SKM-1 treated with dmso at 0.1 percent for 144 hours (cell line): Measurements from ENCODE around the gene ELOVL6.
"Not testable (repeated sequence)": the region's sequence is repeated elsewhere in the genome, so short reads cannot be mapped to it uniquely, and the experiment has no call there.

Experiments used
- DNase-seq: peaks from one replicate; lab custom pipeline; 2025; ENCODE audit not compliant: unreplicated experiment; lab: John Stamatoyannopoulos, UW

ELOVL6 gene

GRCh38 chr4:110163327-110164069 is 34.9 kb downstream of the ELOVL6 start:
- DNase-seq: no peak

- DNase-seq: no peak
These were observed 37.8 kb downstream of the ELOVL6 start for GRCh38 chr4:110160618-110161017.

GRCh38 chr4:110159541-110159940 is 38.9 kb downstream of the ELOVL6 start:
- no peak for DNase-seq

- no peak for DNase-seq
These were observed 40.8 kb downstream of the ELOVL6 start for GRCh38 chr4:110157580-110157979.

GRCh38 chr4:110157166-110157565 is 41.2 kb downstream of the ELOVL6 start:
- not testable (repeated sequence) for DNase-seq

- DNase-seq: no peak
These were observed 42.0 kb downstream of the ELOVL6 start for GRCh38 chr4:110156442-110156841.

GRCh38 chr4:110155654-110156053 is 42.8 kb downstream of the ELOVL6 start:
- DNase-seq: no peak

GRCh38 chr4:110154582-110154981 is 43.8 kb downstream of the ELOVL6 start:
- DNase-seq: no peak

- DNase-seq: no peak
These were observed 46.0 kb downstream of the ELOVL6 start for GRCh38 chr4:110152386-110152785.

GRCh38 chr4:110149089-110149488 is 49.3 kb downstream of the ELOVL6 start:
- no peak for DNase-seq

- no peak for DNase-seq
These were observed 56.0 kb downstream of the ELOVL6 start for GRCh38 chr4:110142461-110142860.

- DNase-seq: no peak
These were observed 58.6 kb downstream of the ELOVL6 start for GRCh38 chr4:110139815-110140214.

- DNase-seq: no peak
These were observed 59.3 kb downstream of the ELOVL6 start for GRCh38 chr4:110139111-110139510.

GRCh38 chr4:110138551-110138950 is 59.9 kb downstream of the ELOVL6 start:
- DNase-seq: no peak

- no peak for DNase-seq
These were observed 60.6 kb downstream of the ELOVL6 start for GRCh38 chr4:110137829-110138228.

GRCh38 chr4:110135523-110135922 is 62.9 kb downstream of the ELOVL6 start:
- no peak for DNase-seq

- no peak for DNase-seq
These were observed 63.3 kb downstream of the ELOVL6 start for GRCh38 chr4:110135076-110135475.

GRCh38 chr4:110134269-110134869 is 64.0 kb downstream of the ELOVL6 start:
- no peak for DNase-seq

- DNase-seq: no peak
These were observed 65.3 kb downstream of the ELOVL6 start for GRCh38 chr4:110132816-110133719.

GRCh38 chr4:110131916-110132315 is 66.5 kb downstream of the ELOVL6 start:
- DNase-seq: no peak

- no peak for DNase-seq
These were observed 67.6 kb downstream of the ELOVL6 start for GRCh38 chr4:110130576-110131358.
